ENCODE data around the gene C1orf74. TPM values are rescaled to one million over a fixed set of nuclear protein-coding genes. Genes with fewer than 3 reads are reported as not detected.
"Not testable (repeated sequence)": the region's sequence is repeated elsewhere in the genome, so short reads cannot be mapped to it uniquely, and the experiment has no call there.

The C1orf74 gene
- total RNA-seq, 2 experiments from 2014 or later: 1.9 to 2.0 TPM

GRCh38 chr1:209802117-209802779 is 17.9 kb upstream of the C1orf74 start:
- H3K4me3 Mint-ChIP-seq: no peak overlapping the region
- no peak overlapping the region for H3K27ac Mint-ChIP-seq
- H3K36me3 Mint-ChIP-seq (ENCODE audit: low read depth): no peaks in the 10 kb centered on the region
- peaks cover 15% of the 10 kb centered on the region for H3K27me3 Mint-ChIP-seq
- POLR2A ChIA-PET: no interaction called here
- CTCF ChIA-PET: interaction anchor here (1.0 to 2.5 kb wide), 3 partner anchors 9 to 83 kb away, joined by 3 to 10 read pairs (median 3); no protein-coding TSS in a partner anchor
- H3K9me3 Mint-ChIP-seq: no peaks in the 10 kb centered on the region
- peaks cover 10% of the 10 kb centered on the region for H3K4me1 Mint-ChIP-seq
- no peak for DNase-seq

- Mint-ChIP-seq H3K4me1 (peaks cover 8% of the 10 kb centered on the region), H3K9me3 (no peaks in the 10 kb centered on the region), H3K27ac (no peak overlapping the region), H3K4me3 (no peak overlapping the region), H3K27me3 (peaks cover 18% of the 10 kb centered on the region), H3K36me3 (ENCODE audit: low read depth) (no peaks in the 10 kb centered on the region)
- CTCF ChIA-PET: interaction anchor here (1.0 to 2.5 kb wide), 4 partner anchors 10 to 84 kb away, joined by 3 to 10 read pairs (median 4); no protein-coding TSS in a partner anchor
- no peak for DNase-seq
- POLR2A ChIA-PET: no interaction called here
These were observed 16.9 kb upstream of the C1orf74 start for GRCh38 chr1:209800984-209801834.

- Mint-ChIP-seq H3K27me3 (peaks cover 29% of the 10 kb centered on the region), H3K4me1 (no peaks in the 10 kb centered on the region), H3K27ac (no peak overlapping the region), H3K9me3 (peaks cover 8% of the 10 kb centered on the region), H3K36me3 (ENCODE audit: low read depth) (no peaks in the 10 kb centered on the region), H3K4me3 (no peak overlapping the region)
- CTCF ChIA-PET: interaction anchor here (0.7 to 2.2 kb wide), 5 partner anchors 9 to 25 kb away, joined by 3 to 8 read pairs (median 6); no protein-coding TSS in a partner anchor
- no peak for DNase-seq
- POLR2A ChIA-PET: interaction anchor here (0.6 kb wide), 1 partner anchor 33 kb away, joined by 3 read pairs; no protein-coding TSS in a partner anchor
These were observed 13.8 kb upstream of the C1orf74 start for GRCh38 chr1:209797978-209798639.

- H3K27me3 Mint-ChIP-seq: peaks cover 35% of the 10 kb centered on the region
- DNase-seq; H3K9me3 Mint-ChIP-seq; H3K4me3 Mint-ChIP-seq; POLR2A ChIA-PET; H3K27ac Mint-ChIP-seq; H3K36me3 Mint-ChIP-seq (ENCODE audit: low read depth): not testable (repeated sequence)
- peaks cover 14% of the 10 kb centered on the region for H3K4me1 Mint-ChIP-seq
- CTCF ChIA-PET: interaction anchor here (1.2 to 2.6 kb wide), 4 partner anchors 10 to 30 kb away, joined by 3 to 5 read pairs (median 4); partner anchors contain the start of genes C1orf74 and IRF6
These were observed 9.4 kb upstream of the C1orf74 start for GRCh38 chr1:209793711-209794110.

GRCh38 chr1:209791920-209792319 is 7.6 kb upstream of the C1orf74 start:
- Mint-ChIP-seq H3K36me3 (ENCODE audit: low read depth) (peaks cover 2% of the 10 kb centered on the region), H3K9me3 (peaks cover 8% of the 10 kb centered on the region), H3K27ac (no peak overlapping the region), H3K4me1 (peaks cover 14% of the 10 kb centered on the region), H3K4me3 (no peak overlapping the region), H3K27me3 (peaks cover 38% of the 10 kb centered on the region)
- ChIA-PET POLR2A (no interaction called here), CTCF (interaction anchor here (0.9 to 2.6 kb wide), 4 partner anchors 8 to 36 kb away, joined by 3 to 5 read pairs (median 4); partner anchors contain the start of genes C1orf74, IRF6 and UTP25)
- no peak for DNase-seq

- H3K27me3 Mint-ChIP-seq: peaks cover 35% of the 10 kb centered on the region
- no peak for DNase-seq
- H3K27ac Mint-ChIP-seq: no peak overlapping the region
- H3K36me3 Mint-ChIP-seq (ENCODE audit: low read depth): peaks cover 2% of the 10 kb centered on the region
- ChIA-PET POLR2A (no interaction called here), CTCF (interaction anchor here (1.5 kb wide), 1 partner anchor 16 kb away, joined by 6 read pairs; no protein-coding TSS in a partner anchor)
- H3K4me3 Mint-ChIP-seq: no peak overlapping the region
- peaks cover 8% of the 10 kb centered on the region for H3K9me3 Mint-ChIP-seq
- peaks cover 15% of the 10 kb centered on the region for H3K4me1 Mint-ChIP-seq
These were observed 6.2 kb upstream of the C1orf74 start for GRCh38 chr1:209790286-209791193.

GRCh38 chr1:209789245-209789644 is 4.9 kb upstream of the C1orf74 start:
- Mint-ChIP-seq H3K4me3 (no peak overlapping the region), H3K27me3 (peaks cover 29% of the 10 kb centered on the region), H3K27ac (no peak overlapping the region), H3K4me1 (peaks cover 26% of the 10 kb centered on the region), H3K9me3 (peaks cover 6% of the 10 kb centered on the region), H3K36me3 (ENCODE audit: low read depth) (peaks cover 6% of the 10 kb centered on the region)
- ChIA-PET POLR2A (no interaction called here), CTCF (no interaction called here)
- DNase-seq: no peak

GRCh38 chr1:209787551-209787950 is 3.2 kb upstream of the C1orf74 start:
- H3K4me1 Mint-ChIP-seq: peaks cover 41% of the 10 kb centered on the region
- no peak overlapping the region for H3K27ac Mint-ChIP-seq
- POLR2A ChIA-PET: no interaction called here

GRCh38 chr1:209786146-209786545 is 1.8 kb upstream of the C1orf74 start:
- H3K27ac Mint-ChIP-seq: no peak overlapping the region
- DNase-seq: no peak
- no peak overlapping the region for H3K4me3 Mint-ChIP-seq
- H3K27me3 Mint-ChIP-seq: peaks cover 7% of the 10 kb centered on the region
- CTCF ChIA-PET: interaction anchor here (0.7 to 2.2 kb wide), 4 partner anchors 9 to 37 kb away, joined by 3 to 9 read pairs (median 4); partner anchors contain the start of gene TRAF3IP3
- POLR2A ChIA-PET: no interaction called here
- H3K4me1 Mint-ChIP-seq: peaks cover 44% of the 10 kb centered on the region
- H3K36me3 Mint-ChIP-seq (ENCODE audit: low read depth): peaks cover 21% of the 10 kb centered on the region
- H3K9me3 Mint-ChIP-seq: no peaks in the 10 kb centered on the region

More at GRCh38 chr1:209787551-209787950, 3.2 kb upstream of the C1orf74 start:
- H3K36me3 Mint-ChIP-seq (ENCODE audit: low read depth): peaks cover 9% of the 10 kb centered on the region
- CTCF ChIA-PET: interaction anchor here (0.7 to 2.2 kb wide), 8 partner anchors 8 to 59 kb away, joined by 3 to 9 read pairs (median 4); partner anchors contain the start of gene UTP25
- no peaks in the 10 kb centered on the region for H3K9me3 Mint-ChIP-seq
- peaks cover 16% of the 10 kb centered on the region for H3K27me3 Mint-ChIP-seq
- no peak overlapping the region for H3K4me3 Mint-ChIP-seq
- no peak for DNase-seq

GRCh38 chr1:209785592-209785991 is 1.2 kb upstream of the C1orf74 start:
- Mint-ChIP-seq H3K4me3 (no peak overlapping the region), H3K27me3 (peaks cover 3% of the 10 kb centered on the region), H3K9me3 (no peaks in the 10 kb centered on the region), H3K4me1 (peaks cover 44% of the 10 kb centered on the region), H3K27ac (peak overlapping the region; percentile 92), H3K36me3 (ENCODE audit: low read depth) (peaks cover 25% of the 10 kb centered on the region)
- no peak for DNase-seq
- ChIA-PET POLR2A (no interaction called here), CTCF (interaction anchor here (1.1 to 1.7 kb wide), 4 partner anchors 11 to 33 kb away, joined by 3 to 5 read pairs (median 4); partner anchors contain the start of gene TRAF3IP3)

- Mint-ChIP-seq H3K36me3 (ENCODE audit: low read depth) (peaks cover 46% of the 10 kb centered on the region), H3K4me3 (peak overlapping the region; percentile 83), H3K4me1 (peaks cover 47% of the 10 kb centered on the region), H3K27me3 (peaks cover 3% of the 10 kb centered on the region), H3K27ac (peak overlapping the region; percentile 92), H3K9me3 (no peaks in the 10 kb centered on the region)
- ChIA-PET CTCF (interaction anchor here (0.7 to 2.6 kb wide), 7 partner anchors 10 to 44 kb away, joined by 3 to 9 read pairs (median 5); partner anchors contain the start of gene TRAF3IP3), POLR2A (interaction anchor here (0.6 to 1.6 kb wide), 4 partner anchors 9 to 15 kb away, joined by 3 to 5 read pairs (median 4); no protein-coding TSS in a partner anchor)
- DNase-seq: no peak
These were observed 973 bp downstream of the C1orf74 start for GRCh38 chr1:209783386-209783785.

All from activated CD4-positive, alpha-beta T cell treated with anti-CD3 and anti-CD28 coated beads, Interleukin-2, amount 10 ng/mL, durations not matched to agents 7 days and 5 days (primary cell).